ENCODE data around the gene MDFIC. TPM values are rescaled to one million over a fixed set of nuclear protein-coding genes. Genes with fewer than 3 reads are reported as not detected.
"Not testable (repeated sequence)": the region's sequence is repeated elsewhere in the genome, so short reads cannot be mapped to it uniquely, and the experiment has no call there.

The MDFIC gene, protein sequence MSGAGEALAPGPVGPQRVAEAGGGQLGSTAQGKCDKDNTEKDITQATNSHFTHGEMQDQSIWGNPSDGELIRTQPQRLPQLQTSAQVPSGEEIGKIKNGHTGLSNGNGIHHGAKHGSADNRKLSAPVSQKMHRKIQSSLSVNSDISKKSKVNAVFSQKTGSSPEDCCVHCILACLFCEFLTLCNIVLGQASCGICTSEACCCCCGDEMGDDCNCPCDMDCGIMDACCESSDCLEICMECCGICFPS
- total RNA-seq (2014; rRNA removed; shearing (Covaris generic)), result 32.5 and 33.3 TPM in 2 replicates
- 18.3 and 21.4 TPM in 2 replicates for polyA plus RNA-seq (2015; cell fraction: cytosol; rRNA removed)
- polyA plus RNA-seq (2015; cell fraction: nucleus; rRNA removed), result 8.2 and 10.9 TPM in 2 replicates

DNA sequence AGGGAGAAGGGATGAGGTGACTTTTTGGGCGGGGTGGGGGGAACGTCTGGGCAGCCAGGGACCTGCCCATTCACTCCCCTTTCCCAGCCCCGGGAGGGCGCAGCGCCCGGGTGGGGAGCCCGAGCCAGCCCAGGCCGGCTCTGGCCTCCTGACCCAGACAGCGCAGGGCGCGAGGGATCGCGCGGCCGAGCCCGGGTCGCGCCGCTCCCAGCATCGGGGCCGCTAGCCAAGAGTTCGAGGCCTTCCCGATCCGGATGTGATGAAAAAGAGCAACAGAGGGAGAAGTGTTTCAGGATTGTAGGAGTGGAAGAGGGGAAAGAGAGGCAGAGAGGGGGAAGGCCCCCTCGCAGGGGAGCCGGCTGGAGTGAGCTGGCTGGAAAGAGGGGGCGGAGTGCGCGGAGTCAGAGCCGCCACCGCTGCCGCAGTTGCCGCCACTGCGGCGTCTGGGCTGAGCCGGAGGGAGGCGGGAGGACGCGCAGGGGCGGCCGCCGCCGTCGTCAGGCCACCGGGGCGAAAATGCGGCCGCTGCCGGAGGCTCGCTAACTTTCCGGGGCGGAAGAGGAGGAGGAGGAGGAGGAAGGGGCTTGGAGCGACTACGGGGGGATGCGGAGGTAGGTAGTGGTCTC lies at the start of gene MDFIC:
Gene MDFIC (plus strand): TSS at position 69 of the 626 bp plus-strand sequence. CDS start 940 bp downstream, outside the sequence.
- peak; percentile 38 for DNase-seq (ENCODE audit: low read depth)

DNA sequence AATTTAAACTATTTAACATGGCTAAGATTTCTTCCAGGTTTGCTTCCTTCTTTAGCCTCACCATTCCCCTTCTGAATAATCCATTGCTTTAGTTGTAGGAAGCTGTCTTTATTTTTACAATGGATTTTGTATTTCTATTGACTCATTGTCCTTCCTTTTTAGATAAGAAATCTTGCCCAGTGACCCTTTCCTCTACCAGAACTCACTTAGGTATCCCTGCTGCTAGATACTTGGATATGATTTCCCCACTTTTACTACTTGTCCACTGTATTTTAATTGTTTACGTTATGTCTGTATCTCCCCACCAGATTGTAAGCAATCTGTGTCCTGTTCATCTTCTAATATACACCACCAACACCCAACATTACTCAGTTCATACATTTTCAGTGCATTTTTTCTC lies 47.7 kb upstream of the MDFIC start:
- no peak for DNase-seq (ENCODE audit: low read depth)

DNA sequence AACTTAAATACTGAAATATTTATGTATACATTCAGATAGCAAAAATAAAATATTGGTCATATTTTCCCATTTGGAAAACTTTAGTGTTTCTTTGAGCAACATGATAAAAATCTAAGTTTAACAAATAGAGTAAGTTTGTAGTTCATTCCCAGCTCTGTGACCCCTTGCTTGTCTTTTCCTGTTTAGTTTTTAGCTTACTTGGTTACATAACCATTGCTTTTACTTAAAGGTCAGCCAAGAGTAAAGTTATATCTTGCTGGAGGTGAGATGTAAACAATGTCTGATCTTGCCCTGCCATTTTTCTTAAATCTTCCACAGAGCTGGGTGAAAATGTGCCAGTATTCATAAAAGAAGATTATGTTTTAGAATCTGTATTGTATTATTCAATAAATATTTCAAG lies 46.7 kb upstream of the MDFIC start:
- DNase-seq (ENCODE audit: low read depth), result no peak

DNA sequence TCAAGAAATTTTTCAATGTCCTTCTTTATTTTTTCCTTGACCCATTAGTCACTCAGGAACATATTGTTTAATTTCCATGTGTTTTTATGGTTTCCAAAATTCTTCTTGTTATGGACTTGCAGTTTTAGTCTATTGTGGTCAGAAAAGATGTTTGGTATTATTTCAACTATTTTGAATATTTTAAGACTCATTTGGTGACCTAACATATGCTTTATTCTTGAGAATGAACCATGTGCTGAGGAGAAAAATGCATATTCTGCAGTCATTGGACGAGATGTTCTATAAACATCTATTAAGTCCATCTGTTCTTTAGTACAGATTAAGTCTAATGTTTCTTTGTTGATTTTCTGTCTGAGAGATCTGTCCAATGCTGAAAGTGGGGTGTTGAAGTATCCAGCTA lies 42.3 kb upstream of the MDFIC start:
- DNase-seq (ENCODE audit: low read depth), result no peak

DNA sequence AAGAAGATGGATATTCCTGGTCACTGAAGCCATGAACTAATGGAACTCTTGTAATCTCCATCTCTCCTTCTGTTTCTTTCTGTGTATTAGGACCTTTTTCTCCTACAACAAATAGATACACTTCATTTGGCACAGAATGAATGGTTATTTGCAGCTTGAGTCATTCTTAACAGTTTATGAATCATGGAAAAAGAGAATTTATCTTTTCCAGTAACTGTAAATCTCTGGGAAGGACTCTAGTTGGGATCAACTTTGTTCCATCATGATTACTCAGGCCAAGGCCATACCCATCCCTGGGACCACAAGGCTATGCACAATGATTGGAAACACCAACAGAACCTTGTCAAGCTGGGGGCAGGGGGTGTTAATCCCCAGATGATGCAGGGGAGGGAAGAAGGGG lies 36.1 kb upstream of the MDFIC start:
- DNase-seq (ENCODE audit: low read depth), result peak; percentile 45

DNA sequence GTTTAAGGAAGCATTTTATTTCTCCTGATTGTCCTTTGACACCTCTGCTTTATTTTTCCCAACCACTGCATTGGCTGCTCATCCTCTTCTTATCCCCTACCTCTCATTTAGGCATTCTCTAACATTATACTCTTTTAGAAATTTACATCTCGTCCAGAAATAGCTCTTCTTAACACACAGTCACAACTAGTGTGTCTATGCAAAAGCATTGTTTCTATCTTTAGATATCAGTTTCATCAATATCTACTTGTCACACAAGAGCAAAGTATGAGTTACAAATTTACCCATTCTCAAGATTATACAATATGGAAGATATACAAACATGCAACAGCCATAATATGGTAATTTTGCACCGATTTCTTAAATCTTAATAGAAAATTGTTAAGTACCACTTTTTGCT lies 35.7 kb upstream of the MDFIC start:
- no peak for DNase-seq (ENCODE audit: low read depth)

DNA sequence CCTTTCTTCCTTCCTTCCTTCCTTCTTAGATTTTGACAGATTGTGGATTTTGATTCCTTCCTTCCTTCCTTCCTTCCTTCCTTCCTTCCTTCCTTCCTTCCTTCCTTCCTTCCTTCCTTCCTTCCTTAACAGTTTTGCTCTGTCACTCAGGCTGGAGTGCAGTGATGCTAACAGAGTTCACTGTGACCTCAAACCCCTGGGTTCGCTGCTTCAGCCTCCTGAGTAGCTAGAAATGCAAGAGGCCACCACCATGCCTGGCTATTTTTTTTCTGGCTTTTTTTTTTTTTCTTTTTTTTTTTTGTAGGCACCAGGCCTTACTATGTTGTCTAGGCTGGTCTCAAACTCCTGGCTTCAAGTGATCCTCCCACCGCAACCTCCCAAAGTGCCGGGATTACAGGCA lies 32.8 kb upstream of the MDFIC start:
- DNase-seq (ENCODE audit: low read depth), result not testable (repeated sequence)

DNA sequence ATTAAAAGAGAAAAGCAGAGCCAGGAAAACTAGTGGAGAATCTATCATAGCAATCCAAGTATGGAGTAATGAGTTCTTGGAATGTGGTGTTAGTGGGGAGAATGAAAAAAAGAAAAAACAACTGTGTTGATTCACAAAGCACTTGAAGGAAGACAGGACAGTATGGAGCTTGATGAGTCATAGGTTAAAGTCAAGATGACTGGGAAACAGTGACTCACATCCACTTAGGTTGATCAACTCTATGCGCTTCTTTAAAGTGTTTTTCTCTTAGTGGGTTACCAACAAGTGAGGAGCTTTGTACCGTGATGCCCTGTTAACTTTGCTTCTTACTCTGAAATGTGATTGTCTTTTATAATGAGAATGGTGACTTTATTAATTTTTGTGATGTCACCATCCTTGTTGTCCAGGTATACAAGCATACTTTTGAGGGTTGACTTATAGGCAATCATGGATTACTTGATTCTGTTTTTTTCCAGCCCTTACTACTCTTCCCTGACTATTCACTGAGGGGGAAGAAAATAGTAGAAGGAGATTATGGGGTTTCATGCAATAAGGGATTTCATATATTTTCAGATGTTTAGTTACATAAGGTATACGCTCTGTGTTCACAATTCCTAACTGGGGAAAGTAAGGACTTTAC lies 32.1 kb upstream of the MDFIC start:
- peak; percentile 97 for DNase-seq (ENCODE audit: low read depth)

DNA sequence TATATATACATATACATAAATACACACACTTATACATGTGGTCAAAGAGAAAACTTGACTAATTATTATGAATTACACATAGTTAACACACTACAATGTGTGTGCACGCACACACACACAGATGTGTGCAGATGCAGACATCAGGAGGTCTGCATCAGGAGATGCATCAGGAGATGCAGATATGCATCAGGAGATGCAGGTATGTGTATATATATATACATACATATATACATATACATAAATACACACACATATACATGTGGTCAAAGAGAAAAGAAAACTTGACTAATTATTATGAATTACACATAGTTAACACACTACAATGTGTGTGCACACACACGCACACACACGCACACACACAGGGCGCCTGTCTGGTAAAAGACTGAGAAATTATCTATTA lies 31.3 kb upstream of the MDFIC start:
- no peak for DNase-seq (ENCODE audit: low read depth)

DNA sequence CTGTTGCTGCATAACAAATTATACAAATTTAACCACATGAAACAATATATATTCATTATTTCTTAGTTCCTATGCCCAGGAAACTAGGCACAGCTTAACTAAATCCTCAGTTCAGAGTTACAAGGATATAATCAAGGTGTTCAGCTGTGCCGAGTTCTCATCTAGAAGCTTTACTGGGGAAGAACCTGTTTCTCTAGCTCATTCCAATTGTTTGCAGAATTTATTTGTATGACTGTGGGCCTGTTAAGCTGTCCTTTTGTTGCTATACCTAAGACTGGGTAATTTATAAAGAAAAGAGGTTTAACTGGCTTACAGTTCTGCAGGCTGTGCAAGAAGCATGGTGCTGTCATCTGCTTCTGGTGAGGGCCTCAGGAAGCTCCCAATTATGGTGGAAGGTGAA lies 21.8 kb upstream of the MDFIC start:
- no peak for DNase-seq (ENCODE audit: low read depth)

DNA sequence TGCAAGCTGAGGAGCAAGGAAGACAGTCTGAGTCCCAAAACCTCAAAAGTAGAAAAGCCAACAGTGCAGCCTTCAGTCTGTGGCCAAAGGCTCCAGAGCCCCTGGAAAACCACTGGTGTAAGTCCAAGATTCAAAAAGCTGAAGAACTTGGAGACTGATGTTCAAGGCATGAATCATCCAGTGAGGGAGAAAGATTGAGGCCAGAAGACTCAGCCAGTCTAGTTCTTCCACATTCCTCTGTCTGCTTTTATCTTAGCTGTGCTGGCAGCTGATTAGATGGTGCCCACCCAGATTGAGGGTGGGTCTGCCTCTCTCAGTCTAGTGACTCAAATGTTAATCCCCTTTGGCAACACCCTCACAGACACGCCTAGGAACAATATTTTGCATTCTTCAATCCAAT lies 20.1 kb upstream of the MDFIC start:
- peak; percentile 56 for DNase-seq (ENCODE audit: low read depth)

DNA sequence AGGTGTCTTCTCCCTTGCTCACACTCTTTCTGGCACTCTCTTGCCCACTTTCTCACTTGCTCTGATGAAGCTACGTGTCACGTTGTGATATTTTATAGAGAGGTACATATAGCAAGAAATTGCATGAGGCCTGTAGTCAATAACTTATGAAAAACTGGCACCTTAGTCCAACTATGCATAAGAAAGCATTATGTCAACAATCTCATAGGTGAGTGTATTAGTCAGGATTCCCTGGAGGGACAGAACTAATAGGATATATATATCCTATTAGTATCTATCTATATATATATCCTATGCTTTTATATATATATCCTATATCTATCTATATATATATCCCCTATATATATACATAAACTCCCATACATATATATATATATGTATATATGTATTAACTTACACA lies 18.8 kb upstream of the MDFIC start:
- DNase-seq (ENCODE audit: low read depth), result no peak

DNA sequence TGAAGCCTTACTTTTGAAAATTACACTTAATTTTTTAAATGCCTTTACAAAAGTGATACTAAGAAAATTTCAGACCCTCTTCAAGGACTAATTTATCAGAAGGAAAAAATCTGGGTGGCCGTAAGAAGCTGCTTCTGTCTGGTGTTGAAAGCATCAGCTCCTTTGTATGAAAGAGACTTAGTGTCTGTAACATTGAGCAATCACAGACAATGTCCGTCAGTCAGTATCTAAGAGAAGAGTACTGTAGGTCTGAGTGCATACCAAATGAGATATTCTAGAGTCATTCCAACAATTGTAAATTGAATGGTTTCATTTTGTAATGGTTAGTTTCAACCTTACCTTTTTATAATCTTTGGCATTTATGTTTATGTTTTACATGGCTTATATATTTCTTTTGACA lies 11.1 kb upstream of the MDFIC start:
- no peak for DNase-seq (ENCODE audit: low read depth)

DNA sequence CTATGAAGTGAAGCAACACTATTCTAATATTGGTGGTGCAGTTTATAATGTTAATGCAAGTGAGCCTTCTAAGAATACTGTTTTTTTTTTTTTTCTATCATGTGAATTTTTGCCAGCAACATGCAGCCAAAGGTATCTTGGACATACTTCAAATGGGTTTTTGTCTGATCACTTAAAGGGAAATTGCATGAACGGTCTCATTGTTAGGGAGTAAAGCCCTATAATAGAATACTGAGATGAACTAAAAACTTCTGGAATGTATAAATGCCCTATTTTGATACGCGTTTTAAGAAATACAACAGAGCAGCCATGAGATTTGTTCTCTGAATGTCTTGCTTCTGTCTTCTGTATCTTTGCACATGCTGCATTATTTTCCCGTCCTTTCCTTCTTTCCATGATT lies 10.5 kb upstream of the MDFIC start:
- DNase-seq (ENCODE audit: low read depth), result no peak

DNA sequence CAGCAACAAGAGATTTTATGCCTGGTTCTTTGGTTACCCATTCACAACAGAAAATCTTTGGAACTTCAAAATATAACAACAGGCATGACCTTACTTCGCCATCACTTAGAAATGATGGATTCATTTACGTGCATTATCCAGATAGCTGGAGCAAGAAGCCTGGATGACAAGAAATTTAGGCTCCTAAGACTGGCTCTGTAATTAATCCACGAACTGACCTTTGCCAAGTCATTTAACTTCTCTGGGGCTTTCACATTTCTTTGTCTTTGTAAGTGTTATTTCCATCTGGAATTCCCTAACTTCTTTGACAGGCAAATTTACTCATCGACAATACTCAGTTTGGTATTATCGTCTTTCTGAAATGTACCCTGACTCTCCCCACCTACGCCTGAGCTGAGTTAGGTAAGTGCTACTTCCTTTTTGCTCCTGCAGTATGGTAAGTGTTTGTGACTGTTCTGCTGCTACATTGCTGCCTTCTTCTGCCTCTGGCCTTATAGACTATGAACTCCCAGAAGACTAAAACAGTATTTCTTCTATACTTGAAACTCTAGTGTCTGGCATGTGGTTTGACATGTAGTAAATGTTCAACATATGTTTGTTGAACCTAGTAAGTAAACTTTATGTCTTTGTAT lies 5.5 kb upstream of the MDFIC start:
- no peak for DNase-seq (ENCODE audit: low read depth)

DNA sequence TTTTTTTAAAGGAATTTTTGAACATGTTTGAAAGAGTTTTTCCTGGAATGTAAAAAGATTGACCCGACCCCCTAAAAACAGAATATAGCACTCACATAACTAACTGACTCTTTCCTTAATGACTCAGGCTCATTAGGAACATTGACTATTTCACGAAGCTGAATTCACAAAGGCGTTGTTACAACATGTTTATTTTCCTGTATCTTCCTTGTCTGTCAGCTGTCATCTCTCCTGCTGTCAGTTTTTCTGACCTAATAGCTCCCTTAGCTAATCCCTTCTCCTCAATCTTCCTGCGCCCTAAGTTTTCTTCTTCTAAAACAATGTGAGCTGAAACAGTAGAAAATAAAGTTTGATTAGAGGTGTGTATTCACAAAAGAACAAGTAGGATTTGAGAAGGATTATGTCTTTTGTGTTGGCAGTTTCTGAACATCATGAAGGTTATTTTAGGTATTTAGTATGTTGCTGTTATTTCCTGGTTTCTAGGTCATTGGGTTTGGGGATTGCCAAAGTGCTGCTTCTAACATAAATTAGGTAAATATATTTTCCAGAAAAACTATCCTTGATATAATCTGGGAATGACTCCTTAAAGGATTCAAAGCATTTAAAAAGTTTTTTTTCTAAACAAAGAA lies 4.6 kb upstream of the MDFIC start:
- DNase-seq (ENCODE audit: low read depth), result no peak

DNA sequence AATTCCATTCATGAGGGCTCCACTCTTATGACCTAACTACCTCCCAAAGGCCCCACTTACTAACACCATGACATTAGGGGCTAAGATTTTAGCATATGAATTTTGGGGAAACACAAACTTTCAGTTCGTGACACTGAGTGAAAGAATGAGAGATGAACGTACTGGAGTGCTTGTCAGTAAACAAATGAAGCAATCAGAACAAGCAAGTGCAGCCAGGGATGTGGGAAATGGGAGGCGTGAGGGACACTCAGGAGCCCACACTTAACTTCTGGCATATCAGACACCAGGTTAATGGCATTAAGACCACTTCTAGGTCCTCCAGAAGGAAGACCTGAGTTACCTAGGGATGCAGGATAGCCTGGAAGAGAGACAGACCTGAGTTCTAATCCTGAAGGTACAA lies 2.3 kb upstream of the MDFIC start:
- no peak for DNase-seq (ENCODE audit: low read depth)

DNA sequence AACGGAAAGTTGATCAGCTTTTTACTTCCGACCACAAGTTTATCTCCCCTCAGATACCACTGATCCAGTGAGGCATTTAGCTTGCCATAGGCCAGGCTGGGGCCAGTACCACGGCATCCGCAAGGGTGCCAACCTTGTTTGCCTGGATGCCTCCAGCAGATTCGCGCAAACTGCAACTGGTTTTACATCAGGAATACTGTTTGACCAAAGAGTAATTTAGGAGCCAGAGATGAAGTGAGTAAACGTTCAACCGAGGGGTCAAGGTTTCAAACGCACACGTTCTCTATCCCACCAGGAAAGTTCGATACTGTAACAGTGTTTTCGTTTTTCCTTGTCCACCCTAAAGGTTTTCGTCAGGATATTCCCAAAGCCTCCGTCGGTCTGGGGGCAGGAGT lies 266 bp upstream of the MDFIC start:
- no peak for DNase-seq (ENCODE audit: low read depth)

DNA sequence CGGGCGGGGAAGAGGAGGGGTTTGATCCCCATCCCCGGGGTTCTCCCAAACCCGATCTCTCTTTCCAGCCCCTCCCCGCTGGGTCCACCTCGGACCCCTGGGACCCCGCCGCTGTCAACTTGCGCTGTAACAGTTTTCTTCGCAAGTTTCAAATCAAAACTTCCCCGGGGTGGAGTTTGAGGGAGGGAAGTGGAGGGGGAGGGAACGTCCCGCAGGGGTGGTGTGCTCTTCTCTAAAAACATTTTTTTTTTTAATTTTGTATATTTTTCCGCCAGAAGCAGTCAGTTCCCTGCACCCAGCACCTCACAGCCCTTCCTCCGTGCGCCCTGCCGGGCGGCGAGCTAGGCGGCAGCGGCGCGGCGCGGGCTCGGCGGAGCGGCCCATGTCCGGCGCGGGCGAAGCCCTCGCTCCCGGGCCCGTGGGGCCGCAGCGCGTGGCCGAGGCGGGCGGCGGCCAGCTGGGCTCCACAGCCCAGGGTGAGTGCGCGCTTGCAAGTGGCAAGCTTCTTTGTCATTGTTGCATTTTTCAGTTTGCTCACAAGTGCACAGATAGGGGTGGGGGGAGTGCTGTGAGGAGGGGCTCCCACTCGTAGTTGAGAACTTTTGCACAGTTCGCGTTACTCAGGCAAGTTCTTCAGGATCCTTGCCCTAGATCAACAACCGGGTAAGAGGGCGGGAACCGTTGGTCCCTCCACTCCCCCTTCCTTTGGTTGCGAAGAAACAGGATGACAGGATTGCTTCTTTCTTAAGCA lies 933 bp downstream of the MDFIC start:
- DNase-seq (ENCODE audit: low read depth), result peak; percentile 70

DNA sequence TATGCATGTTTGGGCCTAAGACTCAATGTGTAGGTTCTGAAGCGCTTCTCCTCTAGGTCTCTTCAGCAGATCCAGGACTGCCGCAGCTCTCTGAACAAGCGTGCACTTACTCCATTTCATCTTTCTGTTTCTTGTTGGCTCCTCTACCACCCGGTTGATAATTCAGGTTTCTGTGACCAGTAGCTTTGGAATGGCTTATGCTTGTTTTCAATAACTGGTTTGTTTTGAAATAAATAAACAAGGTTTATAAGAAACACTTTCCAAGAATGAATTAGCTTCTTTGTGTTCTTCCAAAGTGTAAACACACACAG lies 1.5 kb downstream of the MDFIC start:
- no peak for DNase-seq (ENCODE audit: low read depth)

DNA sequence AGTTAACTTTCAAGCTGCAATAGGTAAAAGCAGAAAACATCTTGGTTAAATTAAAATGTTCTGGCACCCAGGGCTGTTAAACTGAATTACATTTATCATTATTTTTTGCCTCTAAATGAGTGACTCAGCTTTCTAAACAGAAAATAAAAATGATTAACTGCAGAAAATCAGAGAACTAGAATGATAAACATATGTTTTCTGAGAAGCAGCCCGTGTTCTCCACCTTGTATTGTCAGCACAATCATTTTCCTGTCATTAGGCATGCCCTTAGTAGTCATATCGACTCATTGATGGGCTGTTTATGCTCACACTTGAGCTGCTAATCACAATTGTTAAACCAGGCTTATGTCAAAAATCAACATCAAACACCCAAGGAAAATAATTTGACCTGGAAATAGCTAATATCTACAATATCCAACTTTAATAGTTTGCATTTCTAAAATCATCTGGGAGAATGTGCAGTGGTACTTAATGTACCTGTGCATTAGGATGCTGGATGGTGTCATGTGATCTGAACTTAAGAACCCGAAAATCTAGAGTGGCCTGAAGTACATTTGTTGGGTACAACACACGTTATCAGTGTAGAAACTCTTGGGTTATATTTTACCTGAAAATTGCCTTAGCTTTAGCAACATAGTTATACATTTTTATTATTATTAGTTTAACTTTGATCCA lies 2.3 kb downstream of the MDFIC start:
- DNase-seq (ENCODE audit: low read depth), result no peak

Data from HT1080 (cell line).